HG03342 (cell line): ENCODE measurements around the gene CRY2.
A peak's percentile ranks its signal among the peaks of the same experiment; 100 is the strongest.

Experiments
- ATAC-seq: cut with Tn5 transposase; IDR thresholded peaks from one replicate; pipeline ENCODE4 v1.9.1; 2021; ENCODE audit warnings: mild to moderate bottlenecking, moderate library complexity; ENCODE audit not compliant: unreplicated experiment

The CRY2 gene

DNA sequence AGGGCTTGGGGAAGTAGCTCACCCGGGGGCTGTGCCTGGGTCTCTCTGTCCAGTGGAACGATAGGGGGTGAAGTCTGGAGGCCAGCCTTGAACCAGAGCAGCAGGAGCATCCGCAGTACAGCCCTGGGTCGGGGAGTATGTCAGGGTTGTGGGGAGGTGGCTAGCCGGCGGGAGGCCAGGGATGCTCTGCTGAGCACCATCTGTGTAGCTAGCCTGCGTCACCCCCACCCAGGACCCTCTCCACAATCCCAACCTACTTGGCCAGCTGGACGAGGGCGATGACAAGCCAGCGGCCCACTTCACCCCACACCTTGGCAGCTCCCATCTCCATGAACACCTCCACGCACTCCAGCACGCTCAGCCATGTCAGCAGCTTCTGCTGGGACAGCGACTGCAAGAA, 68.2 kb downstream of the CRY2 start:
- no peak for ATAC-seq

DNA sequence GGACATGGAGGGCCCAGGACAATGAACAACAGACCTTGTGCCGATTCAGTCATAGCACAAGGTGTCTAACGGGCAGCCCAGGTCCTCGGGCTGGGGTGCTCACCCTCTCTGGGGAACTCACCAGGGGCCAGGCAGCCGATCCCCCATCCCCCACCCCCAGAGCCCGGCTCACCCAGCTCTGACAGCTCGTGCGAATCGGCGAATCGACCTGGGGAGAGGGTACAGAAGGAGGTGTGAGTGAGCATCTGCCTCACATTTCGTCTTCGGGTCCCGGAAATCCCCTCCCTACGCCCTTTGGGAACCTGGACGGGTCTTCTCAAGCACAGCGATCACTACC, 70.0 kb downstream of the CRY2 start:
- ATAC-seq: peak; percentile 2

DNA sequence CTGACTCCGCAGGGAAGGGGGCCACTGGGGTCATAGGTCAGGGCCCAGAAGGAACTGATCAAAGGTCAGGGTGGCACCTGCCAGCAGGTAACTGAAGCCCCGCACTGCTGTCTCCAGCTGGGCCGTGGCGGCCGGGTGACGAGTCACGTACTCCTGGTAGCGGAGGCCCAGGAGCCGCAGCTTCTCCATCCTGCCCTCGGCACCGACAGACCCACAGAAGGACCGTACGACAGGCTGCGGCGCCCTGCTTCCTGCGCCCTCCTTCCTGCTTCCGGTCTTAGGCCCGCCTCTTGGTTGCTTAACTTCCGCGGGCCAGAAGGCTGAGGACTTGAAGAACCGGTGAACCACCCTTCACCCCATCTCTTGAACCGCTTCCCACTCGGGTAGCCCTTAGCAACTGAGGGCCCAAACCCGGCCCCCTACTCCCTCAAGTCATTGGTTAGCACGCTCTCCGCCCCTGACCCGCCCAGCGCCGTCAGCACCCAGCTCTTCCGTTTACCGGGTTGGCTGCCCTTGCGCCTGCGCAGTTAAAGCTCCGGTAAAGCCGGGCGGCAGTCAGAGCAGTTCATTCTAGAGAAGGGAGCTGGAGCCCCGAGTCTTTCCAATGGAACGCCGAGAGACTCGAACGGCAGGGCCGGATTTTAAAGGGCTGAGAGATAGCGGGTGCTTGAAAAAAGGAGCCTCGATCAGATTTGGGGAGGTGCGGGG, 70.5 kb downstream of the CRY2 start, which contains the start of gene PEX16:
Gene PEX16, minus strand, starts transcription at position 255 of the 708 bp plus-strand sequence. Its CDS starts 66 bp downstream, at position 189.
- ATAC-seq: peak; percentile 90

DNA sequence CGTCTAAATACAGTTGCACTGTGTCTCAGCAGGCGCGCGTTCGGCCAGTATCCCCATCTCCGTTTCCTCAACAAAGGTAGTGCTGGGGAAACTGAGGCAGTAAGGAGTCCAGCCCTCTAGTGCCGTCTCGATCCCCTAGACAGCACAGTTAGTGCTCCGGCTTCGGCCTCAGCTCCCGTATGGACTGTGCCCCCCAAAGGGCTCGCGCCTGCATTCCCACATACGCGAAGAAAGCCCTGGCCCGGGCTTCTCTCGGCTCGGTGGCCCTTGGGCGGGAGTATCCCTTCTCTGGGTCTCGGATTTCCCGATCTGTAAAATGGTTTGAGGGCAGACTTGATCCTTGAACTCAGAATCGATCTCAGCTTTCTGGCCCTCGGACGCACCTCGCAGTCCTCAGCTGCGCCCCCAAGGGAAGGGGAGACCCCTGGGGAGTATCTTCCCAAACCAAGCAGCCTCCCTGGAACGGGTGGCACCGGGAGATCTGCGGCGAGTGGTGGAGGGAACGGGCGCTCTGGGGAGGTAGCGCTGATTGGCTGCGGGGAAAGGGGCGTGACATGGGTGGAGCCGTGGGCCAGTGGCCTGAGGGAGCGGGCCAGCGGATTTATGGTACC, 71.2 kb downstream of the CRY2 start:
- peak; percentile 35 for ATAC-seq

DNA sequence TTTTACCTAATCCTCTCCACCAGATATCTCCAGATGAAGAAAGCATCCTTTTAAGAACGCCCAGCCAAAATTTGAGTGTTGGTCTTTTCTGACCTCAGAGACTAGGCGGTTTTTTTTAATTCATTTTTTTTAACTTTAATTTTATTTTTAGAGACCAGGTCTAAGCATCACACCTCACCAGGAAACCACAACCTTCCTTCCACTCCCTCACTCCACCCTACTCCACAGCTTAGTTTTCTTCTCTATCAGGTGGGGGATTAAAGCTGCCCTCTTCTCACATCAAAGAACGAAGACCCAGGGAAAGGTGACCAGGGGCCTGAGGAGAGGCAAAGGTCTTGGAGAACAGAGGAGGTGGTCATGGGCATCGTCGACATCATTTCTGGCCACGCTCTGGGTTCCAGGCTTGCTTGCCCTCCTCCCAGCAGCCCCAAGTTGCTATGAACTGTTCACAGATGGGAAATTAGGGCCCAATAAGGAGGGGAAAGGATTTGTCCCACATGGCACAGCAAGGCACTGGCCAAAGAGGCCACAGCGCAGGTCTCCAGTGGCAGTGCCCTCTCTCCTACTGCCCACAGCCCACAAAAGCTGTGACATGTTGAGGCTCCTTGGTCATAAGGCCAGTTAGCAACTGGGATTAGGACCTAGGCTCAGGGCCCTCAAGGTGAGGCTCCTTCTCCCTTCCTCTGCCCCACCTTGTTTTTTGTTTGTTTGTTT, 71.8 kb downstream of the CRY2 start:
- no peak for ATAC-seq

DNA sequence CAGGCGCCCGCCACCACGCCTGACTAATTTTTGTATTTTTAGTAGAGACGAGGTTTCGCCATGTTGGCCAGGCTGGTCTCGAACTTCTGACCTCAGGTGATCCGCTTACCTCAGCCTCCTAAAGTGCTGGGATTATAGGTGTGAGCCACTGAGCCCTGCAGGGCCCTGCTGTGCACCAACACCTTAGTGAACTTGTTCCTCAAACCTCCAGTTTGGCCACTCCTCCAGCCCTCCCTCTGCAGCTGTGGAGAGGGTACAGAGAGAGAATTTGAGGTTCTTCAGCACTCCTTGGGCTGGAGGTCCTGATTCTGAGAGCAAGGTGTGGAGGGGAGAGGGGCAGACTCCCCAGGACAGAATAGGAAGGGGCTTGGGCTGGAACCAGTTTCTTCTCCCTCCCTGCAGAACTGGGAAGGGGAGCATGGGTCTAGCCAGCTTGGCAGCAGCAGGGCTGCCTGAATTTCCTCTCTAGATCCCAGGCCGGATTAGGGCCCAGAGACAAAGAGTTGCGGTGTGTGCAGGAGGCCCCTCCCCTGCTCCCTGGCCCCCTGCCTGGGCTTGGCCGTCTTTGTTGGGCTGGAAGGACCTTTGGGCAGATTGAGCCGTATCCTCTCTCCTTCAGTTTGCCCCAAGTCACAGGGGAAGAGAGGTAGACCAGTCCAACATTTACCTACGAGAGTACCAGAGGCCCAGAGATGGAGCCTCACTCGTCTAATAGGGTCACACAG, 72.7 kb downstream of the CRY2 start:
- ATAC-seq: no peak

DNA sequence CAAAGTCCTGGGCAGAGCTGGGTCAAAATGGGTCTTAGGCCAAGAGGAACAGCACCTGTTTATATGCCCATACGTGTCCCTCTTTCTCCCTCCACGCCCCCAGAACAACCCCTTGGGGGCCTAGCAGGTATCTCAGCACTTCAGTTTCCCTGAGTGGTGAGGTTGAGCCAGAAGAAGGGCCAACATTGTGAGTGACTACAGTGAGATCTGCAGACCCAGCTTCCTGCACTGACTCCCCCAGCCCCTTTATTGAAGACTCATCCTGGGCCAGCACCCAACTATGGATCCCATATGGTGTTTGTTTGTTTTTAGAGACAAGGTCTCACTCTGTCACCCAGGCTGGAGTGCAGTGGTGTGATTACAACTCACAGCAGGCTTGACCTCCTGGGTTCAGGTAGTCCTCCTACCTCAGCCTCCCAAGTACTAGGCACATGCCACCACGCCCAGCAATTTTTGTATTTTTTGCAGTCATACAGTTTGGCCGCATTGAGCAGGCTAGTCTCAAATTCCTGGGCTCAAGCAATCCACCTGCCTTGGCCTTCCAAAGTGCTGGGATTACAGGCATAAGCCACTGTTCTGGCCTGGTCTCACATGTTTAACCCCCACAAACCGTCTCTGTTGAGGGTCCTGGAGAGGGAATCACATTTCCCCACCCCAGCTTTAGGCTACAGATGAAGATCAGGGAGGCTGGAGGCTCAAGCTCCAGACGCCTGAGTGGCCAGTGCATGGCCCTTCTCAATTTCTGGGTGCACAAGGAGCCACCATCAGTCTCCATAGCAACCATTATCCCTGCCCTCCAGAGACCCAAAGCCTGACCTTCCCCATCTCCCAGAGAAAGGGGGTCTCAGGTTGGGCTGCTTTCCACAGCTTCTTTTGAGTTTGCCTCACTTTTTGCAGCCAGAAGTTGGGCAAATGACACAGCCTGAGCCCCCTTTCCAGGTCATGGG, 73.5 kb downstream of the CRY2 start:
- ATAC-seq: no peak

DNA sequence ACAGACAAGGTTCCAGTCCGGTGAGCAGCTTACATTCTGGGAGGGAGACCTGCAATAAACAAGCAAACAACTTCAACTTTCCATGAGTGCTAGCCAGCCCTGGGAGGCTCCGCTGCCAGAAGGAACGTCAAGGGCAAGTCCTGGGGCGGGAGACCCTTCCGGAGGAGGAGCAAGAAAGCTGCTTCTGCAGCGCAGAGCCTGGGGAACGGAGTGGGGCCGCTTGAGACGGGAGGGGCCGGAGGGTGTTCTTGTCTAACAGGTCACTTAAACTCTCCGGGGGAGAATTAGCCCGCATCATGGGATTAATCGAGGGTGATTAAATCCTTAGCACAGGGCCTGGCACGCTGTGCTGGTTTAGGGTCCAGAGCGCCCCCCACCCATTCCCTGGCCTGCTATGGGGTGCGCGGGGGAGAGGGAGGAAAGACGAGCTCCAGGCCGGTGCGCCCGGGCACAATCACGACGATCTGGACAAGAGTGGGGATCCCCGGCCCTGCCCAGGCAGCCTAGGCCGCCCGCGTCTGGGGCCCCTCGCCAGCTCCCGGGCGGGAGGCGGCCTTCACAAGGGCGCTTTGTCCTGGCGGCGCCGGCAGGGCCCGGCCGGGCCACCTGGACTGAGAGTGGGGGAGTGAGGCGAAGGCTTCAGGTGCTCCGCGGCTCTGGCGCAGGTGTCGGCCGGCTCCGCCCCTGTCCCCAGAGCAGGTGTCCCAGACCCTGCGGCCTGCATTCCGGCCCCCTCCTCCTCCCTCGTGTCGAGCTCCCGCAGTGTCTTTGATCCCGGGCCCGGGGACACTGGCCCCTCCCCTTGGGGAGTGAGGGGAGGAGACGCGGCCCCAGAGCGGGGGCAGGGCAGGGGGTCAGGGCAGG, 74.5 kb downstream of the CRY2 start:
- no peak for ATAC-seq

DNA sequence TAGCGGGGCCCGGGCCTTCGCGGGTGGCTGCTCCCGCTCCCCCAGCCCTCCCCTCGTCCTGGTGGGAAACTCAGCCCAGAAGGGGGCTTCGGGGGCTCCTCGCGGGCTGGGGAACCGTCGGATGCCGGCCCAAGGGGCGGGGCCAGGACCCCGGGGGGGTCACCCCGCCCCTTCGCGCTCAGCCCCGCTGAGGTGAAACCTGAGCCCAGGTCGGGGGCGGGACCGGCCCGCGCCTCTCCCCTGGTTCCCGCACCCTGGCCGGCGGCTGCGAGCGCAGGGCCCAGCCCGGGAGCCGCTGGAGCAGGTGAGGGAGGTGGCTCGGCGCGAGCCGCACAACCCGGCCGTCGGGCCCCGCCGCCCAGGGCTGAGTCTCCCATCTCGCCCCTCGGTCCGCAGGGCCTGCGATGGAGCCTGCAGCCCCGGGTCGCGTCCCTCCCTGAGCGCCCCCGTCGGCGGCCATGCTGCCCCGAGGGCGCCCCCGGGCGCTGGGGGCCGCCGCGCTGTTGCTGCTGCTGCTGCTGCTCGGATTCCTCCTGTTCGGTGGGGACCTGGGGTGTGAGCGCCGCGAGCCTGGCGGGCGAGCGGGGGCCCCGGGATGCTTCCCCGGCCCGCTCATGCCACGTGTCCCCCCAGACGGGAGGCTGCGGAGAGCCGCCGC, 75.3 kb downstream of the CRY2 start, which contains the start of gene LARGE2:
Gene LARGE2, plus strand, starts transcription at position 232 of the 658 bp plus-strand sequence. Its CDS starts 227 bp downstream, at position 459.
- ATAC-seq: no peak

DNA sequence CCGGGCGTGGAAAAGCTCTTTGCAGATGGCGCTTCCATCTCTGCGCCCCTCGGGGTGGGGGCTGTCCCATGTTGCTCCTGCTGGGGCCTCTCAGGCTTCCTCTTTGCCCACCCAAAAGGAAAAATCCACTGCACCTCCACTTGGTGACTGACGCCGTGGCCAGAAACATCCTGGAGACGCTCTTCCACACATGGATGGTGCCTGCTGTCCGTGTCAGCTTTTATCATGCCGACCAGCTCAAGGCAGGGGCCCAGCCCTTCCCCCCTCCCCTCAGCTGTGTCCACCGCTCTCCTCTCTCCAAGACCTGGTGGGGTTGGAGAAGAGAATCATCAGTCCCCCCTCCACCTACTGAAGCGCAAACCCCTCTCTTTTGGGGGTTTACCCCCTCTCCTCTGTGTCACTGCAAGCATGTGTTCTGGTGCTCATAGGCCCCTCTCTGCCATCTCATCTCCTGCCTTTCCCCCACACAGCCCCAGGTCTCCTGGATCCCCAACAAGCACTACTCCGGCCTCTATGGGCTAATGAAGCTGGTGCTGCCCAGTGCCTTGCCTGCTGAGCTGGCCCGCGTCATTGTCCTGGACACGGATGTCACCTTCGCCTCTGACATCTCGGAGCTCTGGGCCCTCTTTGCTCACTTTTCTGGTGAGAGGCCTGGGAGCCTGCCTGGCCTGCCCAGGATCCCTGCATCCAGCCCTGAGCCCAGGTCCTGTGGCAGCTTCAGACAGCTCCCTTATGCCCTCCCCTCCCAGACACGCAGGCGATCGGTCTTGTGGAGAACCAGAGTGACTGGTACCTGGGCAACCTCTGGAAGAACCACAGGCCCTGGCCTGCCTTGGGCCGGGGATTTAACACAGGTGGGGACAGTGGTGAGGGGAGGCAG, 77.0 kb downstream of the CRY2 start:
- no peak for ATAC-seq

DNA sequence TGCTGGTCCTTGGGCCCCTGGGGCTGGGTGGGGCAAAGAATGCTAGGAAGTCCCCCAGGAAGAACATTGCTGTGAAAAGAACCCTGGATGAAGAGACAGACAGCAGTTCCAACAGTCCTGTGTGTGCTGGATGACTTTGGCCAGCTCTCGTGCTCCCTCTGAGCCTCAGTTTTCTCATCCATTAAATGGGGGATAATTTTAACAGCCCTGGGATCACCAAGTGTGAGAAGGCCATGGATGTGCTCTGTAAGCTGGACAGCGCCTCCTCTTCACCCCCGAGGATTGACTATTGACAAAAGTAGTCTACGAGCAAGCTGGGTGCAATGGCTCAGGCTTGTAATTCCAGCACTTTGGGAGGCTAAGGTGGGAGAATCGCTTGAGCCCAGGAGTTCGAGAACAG, 77.7 kb downstream of the CRY2 start:
- ATAC-seq: no peak

DNA sequence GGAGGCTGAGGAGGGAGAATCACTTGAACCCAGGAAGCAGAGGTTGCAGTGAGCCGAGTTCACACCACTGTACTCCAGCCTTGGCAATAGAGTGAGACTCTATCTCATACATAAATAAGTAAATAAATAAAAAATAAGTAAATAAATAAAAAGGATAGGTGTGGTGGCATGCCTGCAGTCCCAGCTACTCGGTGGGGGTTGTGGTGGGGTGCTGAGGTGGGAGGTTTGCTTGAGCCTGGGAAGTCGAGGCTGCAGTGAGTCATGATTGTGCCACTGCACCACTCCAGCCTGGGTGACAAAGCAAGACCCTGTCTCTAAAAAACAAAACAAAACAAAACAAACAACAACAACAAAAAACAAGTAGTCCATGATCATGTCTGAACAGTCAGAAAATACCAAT, 78.3 kb downstream of the CRY2 start:
- ATAC-seq: no peak

DNA sequence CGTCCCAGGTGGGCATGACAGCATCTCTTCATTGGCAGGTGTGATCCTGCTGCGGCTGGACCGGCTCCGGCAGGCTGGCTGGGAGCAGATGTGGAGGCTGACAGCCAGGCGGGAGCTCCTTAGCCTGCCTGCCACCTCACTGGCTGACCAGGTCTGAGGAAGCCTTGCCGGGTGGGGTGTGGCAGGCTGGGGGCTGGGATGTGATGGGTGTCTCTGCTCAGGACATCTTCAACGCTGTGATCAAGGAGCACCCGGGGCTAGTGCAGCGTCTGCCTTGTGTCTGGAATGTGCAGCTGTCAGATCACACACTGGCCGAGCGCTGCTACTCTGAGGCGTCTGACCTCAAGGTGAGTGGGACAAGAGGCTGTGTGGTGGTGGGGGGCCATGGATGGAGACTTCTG, 78.7 kb downstream of the CRY2 start:
- no peak for ATAC-seq

DNA sequence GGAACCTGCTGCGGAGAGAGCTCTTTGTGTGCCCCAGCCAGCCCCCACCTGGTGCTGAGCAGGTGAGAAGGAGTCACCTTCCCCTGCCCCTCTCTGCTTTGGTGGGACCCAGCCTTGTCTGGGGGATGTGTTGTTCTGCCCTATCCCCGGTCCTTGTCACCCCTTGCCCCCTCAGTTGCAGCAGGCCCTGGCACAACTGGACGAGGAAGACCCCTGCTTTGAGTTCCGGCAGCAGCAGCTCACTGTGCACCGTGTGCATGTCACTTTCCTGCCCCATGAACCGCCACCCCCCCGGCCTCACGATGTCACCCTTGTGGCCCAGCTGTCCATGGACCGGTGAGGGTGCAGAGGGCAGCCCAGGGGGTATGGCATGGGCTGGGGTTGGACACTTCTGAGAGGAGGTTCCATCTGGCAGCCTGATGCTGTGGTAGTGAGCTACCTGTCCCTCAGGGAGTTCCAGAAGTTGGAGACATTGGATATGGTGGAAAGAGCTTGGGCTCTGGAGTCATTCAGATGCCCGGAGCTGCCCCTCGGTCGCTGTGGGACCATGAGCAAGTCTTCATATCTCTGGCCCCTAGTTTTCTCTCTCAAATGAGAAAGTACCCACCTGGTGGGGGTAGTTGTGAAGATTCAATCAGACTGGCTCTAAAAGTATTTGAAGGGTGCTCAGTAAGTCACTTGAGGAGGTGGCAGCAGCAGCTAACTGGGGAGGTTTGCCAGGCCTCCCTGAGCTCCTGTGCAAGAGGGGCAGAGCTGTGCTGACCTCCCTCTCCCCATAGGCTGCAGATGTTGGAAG, 79.5 kb downstream of the CRY2 start:
- ATAC-seq: no peak

DNA sequence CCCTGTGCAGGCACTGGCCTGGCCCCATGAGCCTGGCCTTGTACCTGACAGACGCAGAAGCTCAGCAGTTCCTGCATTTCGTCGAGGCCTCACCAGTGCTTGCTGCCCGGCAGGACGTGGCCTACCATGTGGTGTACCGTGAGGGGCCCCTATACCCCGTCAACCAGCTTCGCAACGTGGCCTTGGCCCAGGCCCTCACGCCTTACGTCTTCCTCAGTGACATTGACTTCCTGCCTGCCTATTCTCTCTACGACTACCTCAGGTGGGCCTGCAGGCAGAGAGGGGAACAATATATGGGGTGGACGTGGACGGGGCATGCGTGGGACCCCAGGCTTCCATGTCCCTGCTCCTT, 80.0 kb downstream of the CRY2 start:
- ATAC-seq: no peak

DNA sequence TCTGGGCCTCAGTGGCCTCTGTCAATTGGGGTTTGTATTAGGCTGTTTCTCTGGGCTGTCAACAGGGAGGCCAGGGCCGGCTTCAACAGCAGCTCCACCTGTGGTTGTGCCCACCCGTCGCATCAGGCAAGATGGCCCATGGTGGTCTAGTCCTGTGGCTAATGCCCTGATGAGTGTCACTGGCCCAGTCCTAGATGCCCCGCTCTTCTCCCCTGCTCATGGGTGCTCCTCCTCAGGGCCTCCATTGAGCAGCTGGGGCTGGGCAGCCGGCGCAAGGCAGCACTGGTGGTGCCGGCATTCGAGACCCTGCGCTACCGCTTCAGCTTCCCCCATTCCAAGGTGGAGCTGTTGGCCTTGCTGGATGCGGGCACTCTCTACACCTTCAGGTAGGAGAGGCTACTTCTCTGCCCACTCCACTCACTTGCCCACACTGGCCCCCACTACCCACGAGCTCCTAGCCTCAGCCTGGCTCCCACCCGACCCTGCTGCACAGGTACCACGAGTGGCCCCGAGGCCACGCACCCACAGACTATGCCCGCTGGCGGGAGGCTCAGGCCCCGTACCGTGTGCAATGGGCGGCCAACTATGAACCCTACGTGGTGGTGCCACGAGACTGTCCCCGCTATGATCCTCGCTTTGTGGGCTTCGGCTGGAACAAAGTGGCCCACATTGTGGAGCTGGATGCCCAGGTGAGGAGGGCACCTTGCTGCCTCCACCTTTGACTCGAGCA, 80.6 kb downstream of the CRY2 start:
- ATAC-seq: no peak
